Bronchial epithelial cell (primary cell): ENCODE results near the gene TMEM203. TPM values are rescaled to one million over a fixed set of nuclear protein-coding genes. Genes with fewer than 3 reads are reported as not detected.
"Not testable (repeated sequence)": the region's sequence is repeated elsewhere in the genome, so short reads cannot be mapped to it uniquely, and the experiment has no call there.

Experiments
- DNase-seq: peaks from one replicate; pipeline ENCODE4 v3.0.0-alpha.2; 2010; ENCODE audit warnings: low read depth
- FAIRE-seq: peaks from 2 replicates; lab custom pipeline; 2011; peaks lifted over from hg19 to GRCh38; lab: Jason Lieb, UNC
- H3K27me3 ChIP-seq: 2 replicates; pipeline ENCODE4 v1.5.1; 2011; ENCODE audit warnings: low read length; ENCODE audit not compliant: control insufficient read depth, insufficient read depth
- H3K36me3 ChIP-seq: 2 replicates; pipeline ENCODE4 v1.5.1; 2011; ENCODE audit warnings: low read length; ENCODE audit not compliant: control insufficient read depth, insufficient read depth
- H3K4me3 ChIP-seq: 2 replicates; pipeline ENCODE4 v1.5.1; 2011; ENCODE audit warnings: mild to moderate bottlenecking, low read depth, low read length, control low read depth
- total RNA-seq: library from RNA; depleted of rRNA; stranded (reverse); fragments of >200 nt; gene quantifications from 2 replicates; pipeline ENCODE4 v1.2.1, GENCODE V29; 2014
- TF ChIP-seq, protein P1 (sequence below): IDR thresholded peaks from 2 replicates; pipeline ENCODE4 v1.5.1; 2011; ENCODE audit warnings: mild to moderate bottlenecking, moderate library complexity, low read length, control low read depth, inconsistent platforms; ENCODE audit not compliant: insufficient read depth, severe bottlenecking

TMEM203 gene
- total RNA-seq, 1 donor from 2014 or later, result 39.2 TPM

DNA sequence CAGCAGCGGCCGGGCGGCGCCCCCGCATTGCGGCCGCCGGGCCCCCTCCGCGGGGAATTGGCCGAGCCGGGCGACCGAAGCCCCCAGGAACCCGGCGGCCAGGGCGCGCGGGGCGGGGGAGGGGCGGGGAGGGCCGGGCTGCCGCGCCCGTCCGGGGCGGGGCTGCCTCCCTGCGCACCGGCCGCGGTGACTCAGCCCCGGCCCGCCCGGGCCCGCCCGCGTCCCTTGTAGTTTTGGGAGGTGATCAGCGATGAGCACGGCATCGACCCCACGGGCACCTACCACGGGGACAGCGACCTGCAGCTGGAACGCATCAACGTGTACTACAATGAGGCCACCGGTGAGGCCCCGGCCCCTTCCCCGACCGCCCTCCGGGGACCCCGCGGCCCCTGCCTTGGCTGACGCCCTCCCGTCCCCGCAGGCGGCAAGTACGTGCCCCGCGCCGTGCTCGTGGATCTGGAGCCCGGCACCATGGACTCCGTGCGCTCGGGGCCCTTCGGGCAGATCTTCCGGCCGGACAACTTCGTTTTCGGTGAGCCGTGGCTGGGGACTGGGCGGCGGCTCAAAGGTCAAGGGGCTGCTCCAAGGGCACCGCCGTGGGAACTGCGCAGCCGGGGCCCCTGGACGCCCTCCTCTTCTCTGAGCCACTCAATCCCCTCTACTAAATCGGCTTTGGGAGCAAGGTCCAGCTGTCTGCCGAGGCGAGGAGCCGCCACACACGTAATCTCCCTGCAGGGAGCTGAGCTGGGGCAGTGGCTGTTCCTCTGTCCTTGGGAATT is 36.2 kb upstream of the TMEM203 start:
- Histone ChIP-seq H3K27me3 (no peaks in the 10 kb centered on the region), H3K4me3 (peak overlapping the region; percentile 90), H3K36me3 (peaks cover 16% of the 10 kb centered on the region)
- DNase-seq (peak; percentile 39), FAIRE-seq (no peak)
- TF ChIP-seq, protein P1, sequence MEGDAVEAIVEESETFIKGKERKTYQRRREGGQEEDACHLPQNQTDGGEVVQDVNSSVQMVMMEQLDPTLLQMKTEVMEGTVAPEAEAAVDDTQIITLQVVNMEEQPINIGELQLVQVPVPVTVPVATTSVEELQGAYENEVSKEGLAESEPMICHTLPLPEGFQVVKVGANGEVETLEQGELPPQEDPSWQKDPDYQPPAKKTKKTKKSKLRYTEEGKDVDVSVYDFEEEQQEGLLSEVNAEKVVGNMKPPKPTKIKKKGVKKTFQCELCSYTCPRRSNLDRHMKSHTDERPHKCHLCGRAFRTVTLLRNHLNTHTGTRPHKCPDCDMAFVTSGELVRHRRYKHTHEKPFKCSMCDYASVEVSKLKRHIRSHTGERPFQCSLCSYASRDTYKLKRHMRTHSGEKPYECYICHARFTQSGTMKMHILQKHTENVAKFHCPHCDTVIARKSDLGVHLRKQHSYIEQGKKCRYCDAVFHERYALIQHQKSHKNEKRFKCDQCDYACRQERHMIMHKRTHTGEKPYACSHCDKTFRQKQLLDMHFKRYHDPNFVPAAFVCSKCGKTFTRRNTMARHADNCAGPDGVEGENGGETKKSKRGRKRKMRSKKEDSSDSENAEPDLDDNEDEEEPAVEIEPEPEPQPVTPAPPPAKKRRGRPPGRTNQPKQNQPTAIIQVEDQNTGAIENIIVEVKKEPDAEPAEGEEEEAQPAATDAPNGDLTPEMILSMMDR, result no peak

DNA sequence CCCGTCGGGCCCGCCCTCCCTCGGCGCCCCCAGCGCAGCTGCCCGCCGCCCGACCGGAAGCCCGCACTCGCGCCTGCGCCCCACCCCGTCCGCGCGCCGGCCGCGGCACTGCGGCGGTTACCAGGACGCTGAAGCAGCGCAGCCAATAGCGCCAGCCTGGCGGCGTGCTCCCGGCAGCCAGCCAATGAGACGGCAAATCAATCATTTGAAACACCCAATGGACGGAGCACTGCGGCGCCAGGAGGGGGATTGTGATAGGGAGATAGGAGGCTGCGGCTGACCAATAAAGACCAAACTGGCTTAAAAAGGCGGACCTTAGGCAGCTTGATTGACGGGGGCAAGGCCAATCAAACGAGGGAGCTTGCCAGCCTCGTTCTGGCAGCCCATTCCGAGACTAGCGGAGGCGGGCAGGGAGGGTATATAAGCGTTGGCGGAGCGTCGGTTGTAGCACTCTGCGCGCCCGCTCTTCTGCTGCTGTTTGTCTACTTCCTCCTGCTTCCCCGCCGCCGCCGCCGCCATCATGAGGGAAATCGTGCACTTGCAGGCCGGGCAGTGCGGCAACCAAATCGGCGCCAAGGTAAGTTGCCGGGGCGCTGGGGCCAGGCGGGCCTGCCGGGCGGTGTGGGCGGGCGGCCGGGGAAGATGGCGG is 35.5 kb upstream of the TMEM203 start, which contains the start of gene TUBB4B:
Gene TUBB4B (plus strand): TSS at position 447 of the 649 bp plus-strand sequence. CDS start 74 bp downstream, at position 521.
- FAIRE-seq, result peak; percentile 96
- Histone ChIP-seq H3K4me3 (peak within 1 kb of the TSS; percentile 90), H3K36me3 (peaks cover 16% of the 10 kb centered on the region), H3K27me3 (no peaks in the 10 kb centered on the region)
- TF ChIP-seq, protein P1, result no peak
- peak; percentile 99 for DNase-seq

- no peak for FAIRE-seq
- Histone ChIP-seq H3K36me3 (peaks cover 16% of the 10 kb centered on the region), H3K4me3 (peak overlapping the region; percentile 61), H3K27me3 (no peaks in the 10 kb centered on the region)
- peak; percentile 28 for DNase-seq
- TF ChIP-seq, protein P1, result no peak
Observed at GRCh38 chr9:137240318-137240840, 34.9 kb upstream of the TMEM203 start.

DNA sequence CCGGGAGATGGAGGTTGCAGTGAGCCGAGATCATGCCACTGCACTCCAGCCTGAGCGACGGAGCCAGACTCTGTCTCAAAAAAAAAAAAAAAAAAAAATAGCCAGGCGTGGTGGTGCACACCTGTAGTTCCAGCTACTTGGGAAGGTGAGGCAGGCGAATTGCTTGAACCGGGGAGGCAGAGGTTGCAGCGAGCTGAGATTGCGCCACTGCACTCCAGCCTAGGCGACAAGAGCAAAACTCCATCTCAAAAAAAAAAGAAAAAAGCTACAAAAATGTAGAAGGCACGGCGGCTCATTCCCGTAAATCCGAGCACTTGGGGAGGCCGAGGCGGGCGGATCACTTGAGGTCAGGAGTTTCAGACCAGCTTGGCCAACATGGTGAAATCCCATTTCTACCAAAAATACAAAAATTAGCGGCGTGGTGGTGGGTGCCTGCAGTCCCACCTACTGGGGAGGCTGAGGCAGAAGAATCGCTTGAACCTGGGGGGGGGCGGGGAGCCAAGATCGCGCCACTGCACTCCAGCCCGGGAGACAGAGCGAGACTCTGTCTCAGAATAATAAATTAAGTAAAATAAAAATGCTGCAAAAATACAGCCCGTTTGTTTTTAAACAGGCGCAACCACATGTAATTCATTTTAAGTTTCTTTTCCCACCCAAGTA is 34.2 kb upstream of the TMEM203 start:
- H3K27me3 ChIP-seq, DNase-seq, FAIRE-seq: not testable (repeated sequence)
- peaks cover 16% of the 10 kb centered on the region for H3K36me3 ChIP-seq
- peak overlapping the region; percentile 61 for H3K4me3 ChIP-seq

DNA sequence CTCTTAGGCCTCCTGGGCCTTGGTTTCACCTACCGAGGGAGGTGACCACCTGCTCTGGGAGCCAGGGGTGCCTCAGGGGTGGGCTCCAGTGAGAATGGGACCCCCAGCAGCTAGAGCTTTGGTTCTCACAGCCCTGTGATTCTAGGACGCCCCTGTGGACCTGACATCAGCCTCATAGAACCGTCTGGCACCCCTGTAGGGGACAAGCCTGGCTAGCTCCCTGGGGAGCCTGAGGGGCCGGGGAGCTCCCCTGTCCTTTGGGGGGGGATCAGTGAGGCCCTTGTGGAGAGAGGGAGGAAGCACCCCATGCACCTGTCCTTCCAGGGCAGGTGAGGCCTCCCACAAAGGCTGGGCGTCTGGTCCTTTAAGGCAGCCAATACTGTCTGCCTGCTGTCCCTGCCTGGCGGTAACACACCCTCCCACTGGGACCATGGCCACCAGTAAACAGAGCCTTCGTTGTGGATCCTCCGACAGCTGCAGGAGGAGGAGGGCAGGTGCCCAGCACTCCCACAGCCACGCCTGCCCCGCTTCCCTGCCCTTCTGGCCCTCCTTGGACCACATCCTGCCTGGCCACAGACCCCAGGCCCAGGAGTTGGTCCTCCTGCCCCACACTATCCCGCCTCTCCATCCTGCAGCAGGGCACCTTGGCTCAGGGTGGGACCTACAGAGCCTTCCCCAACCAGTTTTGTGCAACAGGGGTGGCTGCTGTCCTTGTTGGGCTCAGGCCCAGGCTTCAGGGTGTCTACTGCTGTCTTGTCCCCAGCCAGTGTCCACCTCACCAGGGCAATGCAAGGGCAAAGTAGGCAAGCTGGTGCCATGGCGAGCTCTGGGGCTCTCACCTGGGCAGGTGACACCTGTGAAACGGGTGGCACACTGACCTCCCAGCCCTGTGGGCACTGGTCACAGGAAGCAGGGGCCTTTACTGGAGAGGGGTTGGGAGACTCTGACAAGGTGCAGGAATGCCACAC is 32.6 kb upstream of the TMEM203 start:
- H3K36me3 ChIP-seq, result peaks cover 11% of the 10 kb centered on the region
- DNase-seq, result no peak
- TF ChIP-seq, protein P1, result no peak
- FAIRE-seq, result no peak
- peaks cover 2% of the 10 kb centered on the region for H3K27me3 ChIP-seq
- H3K4me3 ChIP-seq, result no peak overlapping the region
